ENCODE data around the gene CTSO. TPM values are rescaled to one million over a fixed set of nuclear protein-coding genes. Genes with fewer than 3 reads are reported as not detected.

The CTSO gene
- total RNA-seq, 1 donor from 2014 or later, result 7.3 TPM

DNA sequence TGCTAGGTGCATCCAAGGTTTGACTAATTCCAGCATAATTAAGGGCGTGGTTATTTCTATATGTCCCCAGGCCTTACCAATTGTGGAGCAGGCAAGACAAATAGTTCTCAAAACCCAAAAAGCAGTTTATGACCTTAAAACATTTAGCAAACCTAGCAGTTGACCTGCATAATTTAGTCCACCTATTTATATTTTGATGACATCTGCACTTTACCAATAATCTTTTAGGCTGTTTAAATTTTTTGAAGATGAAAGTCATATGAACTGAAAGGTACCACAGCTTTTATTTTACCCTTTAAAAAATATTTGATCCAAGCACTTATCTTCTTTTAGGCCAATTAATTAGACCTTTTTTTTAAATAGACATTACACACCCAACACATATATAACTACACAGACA is 77.8 kb downstream of the CTSO start:
- DNase-seq (ENCODE audit: low spot score in 2 of 2) (no peak), FAIRE-seq (no peak)

Other genes with a start within 250 kb of the CTSO start
- 66.9 TPM for gene GUCY1B1, start 194.8 kb downstream of the CTSO start, total RNA-seq
- not detected for gene ASIC5, start 87.6 kb downstream of the CTSO start, total RNA-seq
- not detected for gene TDO2, start 50.2 kb downstream of the CTSO start, total RNA-seq

Measured in frontal cortex (tissue), 4 donors.